GM10847 (cell line): Measurements from ENCODE around the gene EFCAB9.

Source experiments
- POLR2A ChIP-seq: IDR thresholded peaks from 2 replicates; pipeline ENCODE4 v1.6.1; 2011; ENCODE audit not compliant: insufficient read length; ENCODE audit errors: extremely low read depth

Gene EFCAB9

GRCh38 chr5:172162323-172162986 is 31.5 kb upstream of the EFCAB9 start:
- no peak for TF ChIP-seq POLR2A

GRCh38 chr5:172162987-172163343 is 31.0 kb upstream of the EFCAB9 start:
- TF ChIP-seq POLR2A, result no peak

GRCh38 chr5:172163346-172163745 is 30.6 kb upstream of the EFCAB9 start:
- no peak for TF ChIP-seq POLR2A

- TF ChIP-seq POLR2A, result no peak
These were observed 29.2 kb upstream of the EFCAB9 start for GRCh38 chr5:172164769-172165212.

- no peak for TF ChIP-seq POLR2A
These were observed 28.5 kb upstream of the EFCAB9 start for GRCh38 chr5:172165465-172165864.

- TF ChIP-seq POLR2A, result no peak
These were observed 27.7 kb upstream of the EFCAB9 start for GRCh38 chr5:172166030-172166826.

GRCh38 chr5:172167895-172168294 is 26.1 kb upstream of the EFCAB9 start:
- no peak for TF ChIP-seq POLR2A

- no peak for TF ChIP-seq POLR2A
These were observed 25.7 kb upstream of the EFCAB9 start for GRCh38 chr5:172168311-172168710.

- TF ChIP-seq POLR2A, result no peak
These were observed 24.8 kb upstream of the EFCAB9 start for GRCh38 chr5:172169216-172169615.

GRCh38 chr5:172170251-172170701 is 23.7 kb upstream of the EFCAB9 start:
- TF ChIP-seq POLR2A, result no peak

- no peak for TF ChIP-seq POLR2A
These were observed 22.9 kb upstream of the EFCAB9 start for GRCh38 chr5:172171118-172171517.

- TF ChIP-seq POLR2A, result no peak
These were observed 20.9 kb upstream of the EFCAB9 start for GRCh38 chr5:172172912-172173563.

GRCh38 chr5:172173564-172174153 is 20.3 kb upstream of the EFCAB9 start:
- TF ChIP-seq POLR2A, result no peak

GRCh38 chr5:172175263-172175719 is 18.7 kb upstream of the EFCAB9 start:
- TF ChIP-seq POLR2A, result peak; percentile 54

- no peak for TF ChIP-seq POLR2A
These were observed 16.8 kb upstream of the EFCAB9 start for GRCh38 chr5:172177176-172177575.
